Mesenchymal stem cell (in vitro differentiated cells and primary cell): ENCODE measurements around the gene ODAPH.
A peak's percentile ranks its signal among the peaks of the same experiment; 100 is the strongest.
"Not testable (repeated sequence)": the region's sequence is repeated elsewhere in the genome, so short reads cannot be mapped to it uniquely, and the experiment has no call there.

ENCODE experiments used
- DNase-seq: peaks from one replicate; pipeline ENCODE4 v3.0.0-alpha.2; 2013
- H2AFZ ChIP-seq: one replicate; pipeline ENCODE4 v1.6.1; 2013; ENCODE audit warnings: low read depth, mild to moderate bottlenecking, control low read depth, inconsistent platforms, low read length, moderate library complexity
- H2AK5ac ChIP-seq: 2 replicates; pipeline ENCODE4 v1.6.1; 2013; ENCODE audit warnings: low read length, moderate library complexity, mild to moderate bottlenecking, inconsistent platforms; ENCODE audit not compliant: severe bottlenecking
- H2BK120ac ChIP-seq: one replicate; pipeline ENCODE4 v1.6.1; 2013; ENCODE audit warnings: low read depth, mild to moderate bottlenecking, inconsistent platforms, low read length, moderate library complexity
- H2BK12ac ChIP-seq, 2 experiments: one replicate each; pipeline ENCODE4 v1.6.1; 2013; ENCODE audit warnings: inconsistent platforms in 2 of 2, low read length in 2 of 2, mild to moderate bottlenecking in 2 of 2, moderate library complexity in 2 of 2, control low read depth in 1 of 2
- H2BK15ac ChIP-seq: one replicate; pipeline ENCODE4 v1.6.1; 2013; ENCODE audit warnings: mild to moderate bottlenecking, low read depth, inconsistent platforms; ENCODE audit not compliant: poor library complexity, severe bottlenecking
- H2BK5ac ChIP-seq: 2 replicates; pipeline ENCODE4 v1.6.1; 2013; ENCODE audit warnings: low read depth, mild to moderate bottlenecking, low read length, control low read depth, inconsistent platforms; ENCODE audit not compliant: poor library complexity, severe bottlenecking
- H3K14ac ChIP-seq, 2 experiments: one replicate each; pipeline ENCODE4 v1.6.1; 2013; ENCODE audit warnings: inconsistent platforms in 2 of 2, low read length in 2 of 2, control low read depth in 1 of 2, mild to moderate bottlenecking in 1 of 2, moderate library complexity in 1 of 2
- H3K18ac ChIP-seq, 2 experiments: one replicate each; pipeline ENCODE4 v1.6.1; 2013; ENCODE audit warnings: inconsistent platforms in 2 of 2, low read length in 2 of 2, control low read depth in 1 of 2, low read depth in 1 of 2, mild to moderate bottlenecking in 1 of 2
- H3K23ac ChIP-seq, 2 experiments: one replicate each; pipeline ENCODE4 v1.6.1; 2013; ENCODE audit warnings: inconsistent platforms in 2 of 2, low read length in 2 of 2, mild to moderate bottlenecking in 2 of 2, moderate library complexity in 2 of 2, control low read depth in 1 of 2
- H3K27ac ChIP-seq: 2 replicates; pipeline ENCODE4 v1.5.1; 2013; ENCODE audit warnings: mild to moderate bottlenecking, moderate library complexity, low read length, control low read depth, inconsistent platforms; ENCODE audit not compliant: poor library complexity, severe bottlenecking
- H3K27me3 ChIP-seq, 2 experiments: 2 replicates each; pipeline versions ENCODE4 v1.6.1 to v1.7.0; 2013; ENCODE audit warnings: low read length in 2 of 2, mild to moderate bottlenecking in 2 of 2, moderate library complexity in 2 of 2, control low read depth in 1 of 2, inconsistent platforms in 1 of 2; ENCODE audit not compliant: control insufficient read depth in 1 of 2, insufficient read depth in 1 of 2
- H3K36me3 ChIP-seq, 2 experiments: 2 replicates each; pipeline versions ENCODE4 v1.6.1 to v1.7.0; 2013; ENCODE audit warnings: low read length in 2 of 2, control low read depth in 1 of 2, inconsistent platforms in 1 of 2, low read depth in 1 of 2, mild to moderate bottlenecking in 1 of 2; ENCODE audit not compliant: insufficient read depth in 2 of 2, control insufficient read depth in 1 of 2
- H3K4ac ChIP-seq, 2 experiments: one replicate each; pipeline ENCODE4 v1.6.1; 2013; ENCODE audit warnings: inconsistent platforms in 2 of 2, low read length in 2 of 2, mild to moderate bottlenecking in 2 of 2, moderate library complexity in 2 of 2, control low read depth in 1 of 2, low read depth in 1 of 2
- H3K4me1 ChIP-seq: 2 replicates; pipeline ENCODE4 v1.6.1; 2013; ENCODE audit warnings: low read depth, low read length, control low read depth; ENCODE audit not compliant: control insufficient read depth, insufficient read depth
- H3K4me2 ChIP-seq: 2 replicates; pipeline ENCODE4 v1.6.1; 2013; ENCODE audit warnings: low read length, mild to moderate bottlenecking, inconsistent platforms; ENCODE audit not compliant: poor library complexity, severe bottlenecking
- H3K4me3 ChIP-seq, 2 experiments: 2 replicates each; pipeline versions ENCODE4 v1.5.1 to v1.7.0; 2013; ENCODE audit warnings: low read length in 2 of 2, mild to moderate bottlenecking in 2 of 2, control low read depth in 1 of 2, low read depth in 1 of 2; ENCODE audit not compliant: insufficient read depth in 1 of 2
- H3K79me1 ChIP-seq: replicated peaks from 2 replicates; pipeline ENCODE4 v1.6.1; 2013; ENCODE audit warnings: mild to moderate bottlenecking, control low read depth, low read length, inconsistent platforms; ENCODE audit not compliant: poor library complexity, severe bottlenecking
- H3K9ac ChIP-seq: 2 replicates; pipeline ENCODE4 v1.7.0; 2013; ENCODE audit warnings: mild to moderate bottlenecking, low read length, moderate library complexity
- H3K9me3 ChIP-seq: 2 replicates; pipeline ENCODE4 v1.7.0; 2013; ENCODE audit warnings: mild to moderate bottlenecking, low read length; ENCODE audit not compliant: control insufficient read depth
- H4K8ac ChIP-seq: one replicate; pipeline ENCODE4 v1.6.1; 2013; ENCODE audit warnings: inconsistent platforms, mild to moderate bottlenecking, low read length, moderate library complexity
- H4K91ac ChIP-seq: one replicate; pipeline ENCODE4 v1.6.1; 2013; ENCODE audit warnings: mild to moderate bottlenecking, low read length, inconsistent platforms
- WGBS: methylation state at CpG from one replicate; pipeline ENCODE4 v1.1.7; 2013; ENCODE audit warnings: mixed read lengths; 5-methylcytosine and 5-hydroxymethylcytosine counted together

Gene ODAPH

DNA sequence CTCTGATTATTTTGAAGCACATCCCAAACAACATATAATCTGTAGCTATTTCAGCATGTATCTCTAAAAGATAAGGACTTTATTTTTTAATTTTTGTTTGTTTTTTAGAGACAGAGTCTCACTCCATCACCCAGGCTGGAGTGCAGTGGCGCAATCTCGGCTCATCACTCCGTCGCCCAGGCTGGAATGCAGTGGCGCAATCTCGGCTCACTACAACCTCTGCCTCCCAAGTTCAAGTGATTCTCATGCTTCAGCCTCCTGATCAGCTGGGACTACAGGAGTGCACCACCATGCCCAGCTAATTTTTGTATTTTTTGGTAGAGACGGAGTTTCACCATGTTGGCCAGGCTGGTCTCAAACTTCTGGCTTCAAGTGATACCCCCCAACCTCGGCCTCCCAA, 11.6 kb upstream of the ODAPH start:
- H3K79me1 ChIP-seq, H3K27ac ChIP-seq, H2BK12ac ChIP-seq, H3K4me3 ChIP-seq, H2AFZ ChIP-seq, H3K14ac ChIP-seq, H2BK120ac ChIP-seq, H3K4me1 ChIP-seq, H3K4ac ChIP-seq, H3K4me2 ChIP-seq, H4K8ac ChIP-seq, H4K91ac ChIP-seq, H3K18ac ChIP-seq, H3K9me3 ChIP-seq, H3K27me3 ChIP-seq, H2BK5ac ChIP-seq, H2BK15ac ChIP-seq, H3K9ac ChIP-seq, H3K23ac ChIP-seq: not testable (repeated sequence)
- 77% methylated on average over 7 of the region's 8 CpGs for WGBS
- Histone ChIP-seq H2AK5ac (peak overlapping the region; percentile 60), H3K36me3 (peaks cover 0 to 15% of the 10 kb centered on the region in 2 experiments)
- DNase-seq, result peak; percentile 31

DNA sequence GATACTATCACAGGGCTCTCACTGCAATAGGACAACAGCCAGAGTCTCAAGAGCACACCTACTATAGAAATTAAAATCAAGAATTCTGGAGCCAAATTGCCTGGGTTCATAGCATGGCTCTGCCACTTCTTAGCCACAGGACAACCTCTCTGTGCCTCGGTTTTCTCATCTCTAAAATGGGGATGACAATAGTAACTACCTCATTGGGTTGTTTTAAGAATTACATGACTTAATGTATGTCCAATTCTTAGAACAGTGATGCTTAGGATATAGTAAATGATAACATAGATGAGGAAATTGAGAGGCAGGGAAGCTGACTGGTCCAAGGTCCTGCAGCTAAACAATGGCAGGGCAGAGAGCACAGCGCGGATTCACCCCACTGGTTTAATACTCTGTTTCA, 11.0 kb upstream of the ODAPH start:
- no peak overlapping the region for H3K14ac ChIP-seq
- H3K79me1 ChIP-seq, result no peaks in the 10 kb centered on the region
- WGBS, result 87% methylated on average over 3 of the region's 3 CpGs
- no peak overlapping the region for H3K4ac ChIP-seq
- no peaks in the 10 kb centered on the region for H3K9me3 ChIP-seq
- peaks cover 0 to 8% of the 10 kb centered on the region in 2 experiments for H3K36me3 ChIP-seq
- H3K4me2 ChIP-seq, result no peak overlapping the region
- H3K18ac ChIP-seq, result no peak overlapping the region
- H3K27ac ChIP-seq, result no peak overlapping the region
- no peak overlapping the region for H2BK15ac ChIP-seq
- peaks cover 10% of the 10 kb centered on the region for H3K4me1 ChIP-seq
- peak overlapping the region; percentile 21 for H2AK5ac ChIP-seq
- H4K8ac ChIP-seq, result no peak overlapping the region
- H2BK5ac ChIP-seq, result no peak overlapping the region
- no peaks in the 10 kb centered on the region for H3K27me3 ChIP-seq
- no peak overlapping the region for H2BK12ac ChIP-seq
- DNase-seq, result no peak
- no peak overlapping the region for H2BK120ac ChIP-seq
- H3K4me3 ChIP-seq, result no peak overlapping the region
- H3K23ac ChIP-seq, result no peak overlapping the region
- no peak overlapping the region for H4K91ac ChIP-seq
- no peak overlapping the region for H2AFZ ChIP-seq
- H3K9ac ChIP-seq, result no peak overlapping the region

DNA sequence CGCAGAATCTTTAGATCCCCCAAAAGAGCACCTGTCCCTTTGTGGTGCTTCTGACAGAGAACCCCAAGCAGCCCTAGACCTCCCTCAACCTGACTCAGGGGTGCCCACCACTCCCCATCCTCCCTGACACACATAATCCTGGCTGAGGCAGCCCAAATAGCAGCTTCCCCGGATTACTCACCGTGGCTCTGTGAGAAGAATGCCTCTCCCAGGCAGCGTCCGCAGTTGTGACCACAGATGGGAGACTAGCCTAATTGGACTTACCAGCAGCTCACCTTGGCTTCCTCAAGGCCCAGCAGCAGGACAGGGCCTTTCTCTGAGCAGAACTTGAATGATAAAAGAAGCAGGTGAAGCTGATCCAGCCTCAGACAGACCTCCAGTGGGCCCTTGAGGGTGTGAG, 10.3 kb upstream of the ODAPH start:
- Histone ChIP-seq H3K4me2 (no peak overlapping the region), H3K4me1 (peaks cover 10% of the 10 kb centered on the region), H4K8ac (no peak overlapping the region)

DNA sequence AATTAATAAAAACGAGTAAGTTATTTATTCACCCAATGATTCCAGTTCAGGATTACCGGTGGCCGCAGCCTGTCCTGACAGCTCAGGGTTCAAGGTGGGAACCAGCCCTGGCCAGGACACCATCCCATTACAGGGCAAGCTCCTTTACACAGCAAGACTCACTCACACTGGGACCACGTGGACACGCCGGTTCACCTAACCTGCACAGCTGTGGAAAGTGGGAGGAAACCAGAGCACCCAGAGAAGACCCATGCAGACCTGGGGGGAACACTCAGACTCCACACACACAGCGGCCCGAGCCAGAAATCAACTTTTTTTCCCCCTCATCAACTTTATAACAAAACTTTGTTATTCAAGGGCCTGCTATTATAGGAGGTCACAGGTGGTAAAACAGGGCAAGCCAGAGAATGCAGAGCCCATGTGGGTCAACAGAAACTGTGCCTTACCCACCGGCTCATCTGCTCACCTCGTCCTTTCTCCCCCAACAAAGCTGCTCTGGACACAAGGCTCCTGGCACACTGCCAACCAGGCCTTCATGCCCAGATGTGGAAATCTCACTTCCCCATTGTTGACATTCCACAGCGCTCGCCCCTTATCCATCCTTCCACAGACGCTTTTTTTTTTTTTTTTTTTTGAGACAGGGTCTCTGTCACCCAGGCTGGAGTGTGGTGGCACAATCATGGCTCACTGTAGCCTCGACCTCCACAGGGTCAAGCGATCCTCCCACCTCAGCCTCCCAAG, 8.0 kb upstream of the ODAPH start:
- Histone ChIP-seq H4K91ac (no peak overlapping the region), H4K8ac (no peak overlapping the region), H3K27me3 (no peaks in the 10 kb centered on the region), H2BK15ac (no peak overlapping the region), H3K9ac (no peak overlapping the region), H2BK12ac (no peak overlapping the region), H3K18ac (no peak overlapping the region), H3K9me3 (no peaks in the 10 kb centered on the region), H3K79me1 (no peaks in the 10 kb centered on the region), H2BK5ac (no peak overlapping the region), H2BK120ac (no peak overlapping the region), H3K23ac (no peak overlapping the region), H3K4me1 (peaks cover 10% of the 10 kb centered on the region), H3K36me3 (peaks cover 0 to 8% of the 10 kb centered on the region in 2 experiments), H2AFZ (no peak overlapping the region), H3K4me3 (no peak overlapping the region), H3K27ac (no peak overlapping the region), H3K4ac (no peak overlapping the region), H2AK5ac (no peak overlapping the region), H3K14ac (no peak overlapping the region), H3K4me2 (no peak overlapping the region)
- peak; percentile 13 for DNase-seq
- 84% methylated on average over 15 of the region's 15 CpGs for WGBS

More for the DNA sequence above, 10.3 kb upstream of the ODAPH start:
- Histone ChIP-seq H2BK12ac (peak overlapping the region in 1 of 2 experiments; percentile 7), H3K18ac (no peak overlapping the region), H3K23ac (no peak overlapping the region), H3K4me3 (no peak overlapping the region), H2BK5ac (no peak overlapping the region), H2BK120ac (no peak overlapping the region), H3K36me3 (peaks cover 0 to 8% of the 10 kb centered on the region in 2 experiments), H3K79me1 (no peaks in the 10 kb centered on the region), H3K4ac (no peak overlapping the region), H3K9ac (no peak overlapping the region), H3K27me3 (no peaks in the 10 kb centered on the region), H3K14ac (no peak overlapping the region), H3K27ac (no peak overlapping the region), H3K9me3 (no peaks in the 10 kb centered on the region), H2AFZ (no peak overlapping the region), H2AK5ac (peak overlapping the region; percentile 21), H4K91ac (no peak overlapping the region), H2BK15ac (no peak overlapping the region)
- 88% methylated on average over 5 of the region's 5 CpGs for WGBS
- DNase-seq, result no peak
